GM19043 (cell line): ENCODE data around the gene IPO13.
A peak's percentile ranks its signal among the peaks of the same experiment; 100 is the strongest.

Source experiments
- ATAC-seq: cut with Tn5 transposase; IDR thresholded peaks from one replicate; pipeline ENCODE4 v1.9.1; 2021; ENCODE audit warnings: low read depth; ENCODE audit not compliant: unreplicated experiment

IPO13 gene

GRCh38 chr1:43947874-43948437, 1.2 kb downstream of the IPO13 start:
- no peak for ATAC-seq

- no peak for ATAC-seq
Observed at GRCh38 chr1:43949678-43950077, 2.9 kb downstream of the IPO13 start.

DNA sequence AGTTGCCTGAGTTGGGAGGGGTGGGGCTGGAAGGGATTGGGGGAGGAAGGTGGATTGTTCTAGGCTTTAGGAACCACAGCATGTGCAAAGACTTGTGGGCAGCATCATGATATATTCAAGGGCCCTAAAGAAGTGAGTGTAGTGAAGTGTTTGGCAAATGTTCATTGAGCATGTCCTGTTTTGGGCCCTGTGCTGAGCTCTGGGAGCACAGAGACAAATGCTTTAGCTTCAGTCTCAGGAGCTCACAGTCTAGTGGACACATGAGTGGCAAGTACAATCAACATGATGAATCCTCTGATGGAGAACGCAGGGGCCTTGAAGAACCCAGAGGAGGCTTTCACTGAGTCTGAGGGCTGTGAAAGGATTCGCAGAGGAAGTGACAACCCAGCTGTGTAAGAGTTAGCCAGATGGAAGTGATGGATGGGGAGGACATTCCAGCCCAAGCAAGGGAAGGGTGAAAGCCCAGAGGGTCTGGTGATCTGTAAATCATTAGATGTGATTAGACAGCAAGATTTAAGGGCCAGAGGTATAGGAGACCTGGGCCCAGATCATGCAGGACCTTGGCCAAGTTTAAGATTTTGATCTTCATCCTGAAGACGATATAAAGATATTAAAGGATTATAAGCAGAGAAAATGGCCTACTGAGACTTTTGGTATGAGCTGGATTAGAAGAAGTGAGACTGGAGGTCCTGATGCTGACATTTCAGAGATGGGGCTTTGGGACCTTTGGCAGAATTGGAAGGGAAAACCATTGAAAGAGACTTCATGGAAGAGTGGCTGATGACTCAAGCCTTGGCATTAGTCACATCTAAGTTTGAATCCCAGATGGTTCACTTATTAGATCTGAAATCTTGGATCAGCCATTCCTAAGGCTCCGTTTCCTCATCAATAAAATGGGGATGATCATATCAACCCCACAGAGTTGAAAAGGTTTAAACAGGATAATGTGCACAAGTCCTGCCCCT, 4.6 kb downstream of the IPO13 start:
- ATAC-seq: no peak

DNA sequence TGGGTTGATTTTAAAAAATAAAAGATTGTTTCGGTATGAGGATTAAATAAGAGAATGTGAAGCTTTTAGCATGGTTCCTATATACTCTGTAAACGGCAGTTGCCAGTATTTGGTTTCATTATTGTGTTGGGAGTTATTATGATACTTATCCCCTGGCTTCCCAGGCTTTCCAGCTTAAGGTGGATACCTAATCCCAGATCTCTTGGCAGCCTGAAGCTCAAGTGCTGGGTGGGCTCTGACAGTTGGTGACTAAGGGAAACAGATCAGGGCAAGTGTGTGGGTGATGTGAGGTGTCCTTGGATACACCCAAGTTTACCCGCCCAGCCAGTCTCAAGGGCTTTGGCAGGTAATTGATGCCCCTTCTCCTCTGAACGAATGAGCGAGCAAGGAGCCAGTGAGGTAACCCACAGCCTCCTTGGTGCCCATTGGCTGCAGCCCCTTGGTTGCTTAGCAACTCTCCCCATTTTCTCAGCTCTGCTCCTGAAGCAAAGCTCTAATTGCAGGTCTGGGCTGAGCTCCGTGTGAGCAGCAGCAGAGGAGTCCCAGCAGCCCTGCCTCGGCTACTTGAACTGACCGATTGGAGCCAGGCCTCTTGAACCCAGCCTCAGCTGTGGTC, 6.1 kb downstream of the IPO13 start:
- ATAC-seq: no peak

DNA sequence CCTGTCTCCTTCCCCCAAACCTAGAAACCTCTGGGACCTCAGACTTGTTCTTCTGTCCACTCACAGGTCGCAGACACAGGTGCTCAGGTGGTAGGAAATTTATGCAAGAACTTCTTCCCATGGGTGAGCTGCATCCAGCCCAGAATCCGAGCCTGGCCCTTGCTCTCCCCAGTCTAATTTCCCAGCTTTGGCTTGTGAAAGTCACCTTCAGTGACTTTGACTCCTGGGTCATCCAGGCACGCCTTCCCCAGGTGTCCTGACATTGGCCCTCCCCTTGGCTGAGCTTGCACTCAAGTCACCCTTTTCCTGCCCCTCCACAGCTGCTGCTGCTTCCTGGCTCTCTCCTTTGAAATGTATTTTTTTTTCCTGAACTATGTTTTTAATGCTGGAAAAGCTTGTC, 6.6 kb downstream of the IPO13 start:
- no peak for ATAC-seq

DNA sequence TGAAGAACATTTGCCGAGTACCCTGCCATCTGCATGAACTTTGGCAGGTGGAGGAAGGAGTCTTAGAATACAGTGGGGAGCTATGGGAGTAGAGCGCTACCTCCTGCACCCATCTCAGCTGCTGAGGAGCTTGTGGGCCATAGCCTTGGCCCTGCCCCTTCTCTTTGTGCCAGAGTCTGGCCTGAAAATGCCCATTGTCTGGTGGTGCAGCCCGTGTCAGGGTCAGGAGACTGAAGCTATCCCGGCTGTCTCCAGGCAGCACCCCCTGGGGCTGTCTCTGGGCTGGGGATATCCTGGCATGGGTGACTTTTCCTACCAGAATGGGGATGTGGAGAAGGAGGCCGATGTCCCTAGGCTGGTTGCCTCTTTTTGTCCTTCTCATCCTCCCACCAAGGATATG, 7.3 kb downstream of the IPO13 start:
- ATAC-seq: no peak

- no peak for ATAC-seq
Observed at GRCh38 chr1:43956234-43956633, 9.5 kb downstream of the IPO13 start.

- ATAC-seq: no peak
Observed at GRCh38 chr1:43957407-43958040, 10.8 kb downstream of the IPO13 start.

GRCh38 chr1:43958351-43959255, 11.9 kb downstream of the IPO13 start:
- ATAC-seq: no peak

DNA sequence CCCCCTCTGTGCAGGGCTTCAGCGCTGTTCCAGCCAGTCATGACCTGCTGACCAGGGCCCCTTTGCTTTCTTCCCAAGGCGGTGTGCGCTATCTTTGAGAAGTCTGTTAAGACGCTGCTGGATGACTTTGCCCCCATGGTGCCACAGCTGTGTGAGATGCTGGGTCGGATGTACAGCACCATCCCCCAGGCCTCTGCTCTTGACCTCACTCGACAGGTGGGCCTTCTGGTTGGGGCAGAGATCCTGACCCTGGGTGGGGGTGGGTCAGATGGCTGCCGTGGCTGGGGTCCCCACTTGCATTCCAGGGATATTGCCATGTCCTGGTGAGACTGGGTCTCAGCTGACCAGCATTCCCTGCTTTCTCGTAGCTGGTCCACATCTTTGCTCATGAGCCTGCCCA, 14.0 kb downstream of the IPO13 start:
- ATAC-seq: no peak

DNA sequence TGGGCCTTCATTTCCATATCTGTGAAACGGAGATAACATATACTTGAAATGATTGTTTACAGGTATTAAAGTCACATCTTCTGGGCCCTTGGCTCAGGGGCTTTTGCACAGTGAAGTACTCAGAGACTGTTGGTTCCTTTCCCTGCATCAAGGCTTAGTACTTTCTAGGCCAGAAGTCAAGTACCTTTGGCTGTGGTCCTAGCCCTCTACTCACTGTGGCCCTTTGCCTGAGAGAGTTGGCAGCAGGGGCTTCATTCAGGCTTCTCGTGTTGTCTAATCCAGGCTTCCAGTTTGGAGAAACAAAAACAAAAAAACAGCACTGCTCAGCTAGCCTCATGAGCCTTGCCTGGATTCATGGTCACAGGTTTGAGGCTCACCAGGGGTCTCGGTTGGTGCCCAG, 14.9 kb downstream of the IPO13 start:
- ATAC-seq: no peak

- ATAC-seq: no peak
Observed at GRCh38 chr1:43962324-43962723, 15.6 kb downstream of the IPO13 start.

DNA sequence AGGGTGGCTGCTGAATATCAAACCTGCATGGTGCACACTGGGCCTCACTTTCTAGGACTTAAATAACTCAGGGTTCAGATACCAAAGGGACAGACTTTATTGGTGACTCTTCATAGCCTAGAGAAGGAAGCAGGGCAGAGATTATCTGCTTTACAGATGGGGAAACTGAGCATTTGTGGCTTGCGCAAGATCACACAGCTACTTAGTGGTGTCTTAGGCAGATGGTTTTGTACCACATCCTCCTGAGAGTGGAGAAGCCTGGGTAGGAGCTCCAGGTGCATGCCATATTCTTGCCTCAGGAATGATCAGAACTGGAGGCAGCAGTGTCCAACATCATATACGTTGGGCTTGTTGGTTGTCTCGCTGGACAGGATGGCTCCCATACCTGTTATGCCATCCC, 16.3 kb downstream of the IPO13 start:
- ATAC-seq: no peak

DNA sequence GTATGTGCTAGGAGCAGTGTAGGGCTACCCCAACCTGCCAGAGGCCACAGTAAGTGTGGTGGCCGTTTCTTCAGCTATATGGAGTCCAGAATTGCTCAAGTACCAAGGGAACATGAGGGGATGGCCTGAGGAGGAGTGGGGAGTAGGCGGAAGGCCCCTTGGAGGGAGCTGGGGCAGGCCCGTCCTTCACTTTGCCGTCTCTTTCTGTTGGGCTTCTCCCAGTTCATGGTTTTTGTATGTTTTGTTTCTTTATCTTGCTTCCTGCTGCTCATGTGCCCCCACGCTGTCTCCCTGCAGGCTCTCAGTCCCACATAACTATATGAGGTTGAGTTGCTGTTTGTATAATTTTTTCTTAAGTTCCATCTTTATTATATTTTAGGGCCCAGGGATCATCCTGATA, 17.1 kb downstream of the IPO13 start:
- ATAC-seq: no peak

DNA sequence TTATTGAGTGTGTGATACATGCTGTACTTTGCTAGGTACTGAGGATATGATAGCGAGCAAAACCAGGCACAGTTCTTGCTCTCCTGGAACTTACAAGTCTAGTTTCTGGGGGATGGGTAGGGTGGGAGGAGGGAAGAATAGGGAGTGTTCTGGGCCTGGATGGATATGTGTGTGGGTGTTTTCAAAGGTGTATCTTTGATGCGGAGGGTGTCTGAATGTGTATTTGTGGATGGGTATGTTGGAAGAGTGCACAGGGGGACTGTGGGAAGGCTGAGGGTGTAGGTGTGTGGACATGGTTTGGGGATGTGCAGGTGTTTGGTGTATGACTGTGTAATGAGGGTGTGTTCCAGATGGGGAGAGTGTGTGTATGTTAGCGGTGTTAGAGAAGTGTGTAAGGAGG, 18.6 kb downstream of the IPO13 start:
- no peak for ATAC-seq

DNA sequence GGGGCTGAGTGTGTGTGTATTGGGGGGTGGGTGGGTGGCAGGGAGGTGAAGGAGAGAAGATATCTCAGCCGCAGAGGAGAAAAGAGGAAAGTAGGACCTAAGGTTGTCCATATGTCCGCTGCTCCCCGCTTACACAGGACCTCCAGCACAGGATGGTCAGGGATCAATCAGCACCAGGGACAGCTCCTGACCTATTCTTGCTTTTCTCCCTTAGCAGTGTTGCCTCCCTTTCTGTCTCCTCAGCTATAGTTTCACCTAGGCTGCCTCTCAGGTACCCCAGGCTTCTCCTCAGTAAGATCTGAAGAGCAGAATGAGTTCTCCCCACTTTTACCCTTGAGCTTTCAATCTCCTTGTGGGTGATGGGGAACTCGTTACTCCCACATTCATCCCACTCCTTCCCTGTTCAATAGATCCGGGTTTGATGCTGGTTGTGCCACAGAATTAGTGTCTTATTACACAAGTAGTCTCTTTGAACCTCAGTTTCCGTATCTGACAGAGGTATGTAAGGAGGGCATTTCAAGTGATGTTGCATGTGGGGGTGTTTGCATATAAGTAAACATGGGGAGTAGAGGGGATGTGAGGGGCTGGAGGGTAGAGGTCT, 21.7 kb downstream of the IPO13 start:
- ATAC-seq: no peak

DNA sequence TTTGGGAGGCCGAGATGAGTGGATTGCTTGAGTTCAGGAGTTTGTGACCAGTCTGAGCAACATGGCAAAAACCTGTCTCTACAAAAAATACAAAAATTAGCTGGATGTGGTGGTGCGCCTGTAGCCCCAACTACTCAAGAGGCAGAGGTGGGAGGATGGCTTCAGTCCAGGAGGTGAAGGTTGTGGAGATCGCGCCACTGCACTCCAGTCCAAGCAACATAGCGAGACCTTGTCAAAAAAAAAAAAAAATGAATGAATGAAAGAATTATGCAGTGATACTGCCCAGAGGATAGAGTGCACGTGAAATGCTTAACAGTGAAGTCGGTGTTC, 22.6 kb downstream of the IPO13 start:
- ATAC-seq: no peak

DNA sequence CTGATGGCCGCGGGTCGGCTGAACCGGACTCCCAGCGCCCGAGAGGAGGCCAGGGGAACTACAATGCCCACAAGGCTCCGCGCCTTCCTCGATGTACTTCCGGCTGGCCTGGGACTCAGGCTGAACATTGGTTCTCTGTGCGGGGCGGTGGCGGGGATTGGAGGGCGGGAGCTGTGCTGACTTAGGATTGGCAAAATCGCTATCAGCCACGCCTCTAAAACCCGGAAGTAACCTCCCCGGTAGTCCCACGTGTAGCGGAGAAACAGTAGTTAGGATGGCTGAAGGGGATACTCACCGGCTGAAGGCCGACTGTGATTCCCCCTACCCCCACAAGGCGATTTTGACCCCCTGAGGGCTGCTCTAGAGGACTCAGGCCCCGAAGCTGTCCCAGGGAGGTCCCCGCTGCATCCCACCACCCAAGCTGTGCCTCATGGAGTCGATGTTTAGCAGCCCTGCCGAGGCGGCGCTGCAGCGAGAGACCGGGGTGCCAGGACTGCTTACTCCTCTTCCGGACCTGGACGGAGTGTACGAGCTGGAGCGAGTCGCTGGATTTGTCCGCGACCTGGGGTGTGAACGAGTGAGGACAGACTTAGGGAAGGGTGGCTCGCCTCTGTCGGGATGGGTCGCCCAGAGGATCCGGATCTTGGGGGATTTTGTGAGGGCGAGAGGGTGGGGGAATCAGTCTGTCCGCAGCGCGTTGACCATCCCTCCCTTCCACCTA, 23.2 kb downstream of the IPO13 start, which contains the start of gene DPH2:
Gene DPH2 (plus strand): TSS at position 265 of the 721 bp plus-strand sequence. CDS start 166 bp downstream, at position 431.
- ATAC-seq: peak; percentile 76

DNA sequence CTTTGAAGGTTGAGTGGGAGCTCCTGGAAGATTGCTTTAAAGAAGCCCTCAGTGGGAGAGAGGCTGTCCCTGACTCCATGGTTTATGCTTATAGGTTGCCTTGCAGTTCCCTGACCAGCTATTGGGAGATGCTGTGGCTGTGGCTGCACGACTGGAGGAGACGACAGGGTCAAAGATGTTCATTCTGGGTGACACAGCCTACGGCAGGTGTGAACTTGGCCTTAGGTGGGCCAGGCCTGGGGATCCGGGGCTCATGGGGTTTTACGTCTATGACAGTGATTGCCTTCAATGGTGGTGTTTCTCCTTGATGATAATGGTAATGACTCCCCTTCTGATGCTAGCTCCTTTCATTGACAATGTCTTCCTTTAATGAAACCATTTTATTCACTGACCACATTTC, 23.8 kb downstream of the IPO13 start:
- ATAC-seq: no peak
